GM06990 (cell line): Measurements from ENCODE around the gene KDM6B.

Experiments used
- DNase-seq: peaks from one replicate; pipeline ENCODE4 v3.0.0-alpha.2; 2011; ENCODE audit not compliant: insufficient read length; ENCODE audit errors: extremely low read depth
- H3K27me3 ChIP-seq: replicated peaks from 2 replicates; pipeline ENCODE4 v1.6.0; 2011; ENCODE audit warnings: low read length; ENCODE audit not compliant: control insufficient read depth, insufficient read depth
- H3K36me3 ChIP-seq: 2 replicates; pipeline ENCODE4 v1.5.1; 2011; ENCODE audit warnings: low read length; ENCODE audit not compliant: control insufficient read depth, insufficient read depth
- H3K4me3 ChIP-seq: replicated peaks from 2 replicates; pipeline ENCODE4 v1.5.1; 2011; ENCODE audit warnings: low read depth, mild to moderate bottlenecking, control low read depth, low read length
- TF ChIP-seq, protein P1 (sequence below): IDR thresholded peaks from 2 replicates; pipeline ENCODE4 v1.5.1; 2011; ENCODE audit warnings: low read length, control low read depth, mild to moderate bottlenecking, inconsistent platforms; ENCODE audit not compliant: insufficient read depth, poor library complexity, severe bottlenecking

The KDM6B gene

DNA sequence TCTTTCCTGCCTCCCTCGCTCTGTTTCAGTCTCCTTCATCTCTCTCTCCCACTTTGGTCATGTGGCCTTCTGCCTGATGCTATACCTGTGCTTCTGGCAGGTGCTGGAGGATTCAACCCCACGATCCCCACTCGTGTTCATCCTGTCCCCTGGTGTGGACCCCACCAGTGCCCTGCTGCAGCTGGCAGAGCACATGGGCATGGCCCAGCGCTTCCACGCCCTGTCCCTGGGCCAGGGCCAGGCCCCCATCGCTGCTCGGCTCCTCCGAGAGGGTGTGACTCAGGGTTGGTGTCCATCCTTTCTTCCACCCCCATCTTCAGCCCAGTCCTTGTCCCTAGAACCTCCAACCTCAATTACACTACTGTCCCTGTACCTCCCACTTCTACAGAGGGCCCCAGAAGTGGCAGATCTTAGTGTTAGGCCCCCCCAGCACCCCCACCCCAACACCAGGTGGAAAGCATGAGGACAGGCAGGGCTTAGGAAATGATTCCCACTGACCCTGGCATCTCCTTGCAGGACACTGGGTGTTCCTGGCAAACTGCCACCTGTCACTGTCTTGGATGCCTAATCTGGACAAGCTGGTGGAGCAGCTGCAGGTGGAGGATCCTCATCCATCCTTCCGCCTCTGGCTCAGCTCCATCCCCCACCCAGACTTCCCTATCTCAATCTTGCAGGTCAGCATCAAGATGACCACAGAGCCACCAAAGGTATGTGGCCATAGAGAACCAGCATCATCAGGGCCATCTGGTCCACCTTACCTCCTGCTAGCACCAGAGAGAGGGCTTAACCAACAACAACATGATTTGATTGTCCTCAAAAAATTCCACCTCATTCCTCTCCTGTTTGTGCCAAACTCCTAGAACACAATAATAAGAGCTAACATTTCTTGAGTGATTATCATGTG is 9.7 kb upstream of the KDM6B start:
- TF ChIP-seq, protein P1, sequence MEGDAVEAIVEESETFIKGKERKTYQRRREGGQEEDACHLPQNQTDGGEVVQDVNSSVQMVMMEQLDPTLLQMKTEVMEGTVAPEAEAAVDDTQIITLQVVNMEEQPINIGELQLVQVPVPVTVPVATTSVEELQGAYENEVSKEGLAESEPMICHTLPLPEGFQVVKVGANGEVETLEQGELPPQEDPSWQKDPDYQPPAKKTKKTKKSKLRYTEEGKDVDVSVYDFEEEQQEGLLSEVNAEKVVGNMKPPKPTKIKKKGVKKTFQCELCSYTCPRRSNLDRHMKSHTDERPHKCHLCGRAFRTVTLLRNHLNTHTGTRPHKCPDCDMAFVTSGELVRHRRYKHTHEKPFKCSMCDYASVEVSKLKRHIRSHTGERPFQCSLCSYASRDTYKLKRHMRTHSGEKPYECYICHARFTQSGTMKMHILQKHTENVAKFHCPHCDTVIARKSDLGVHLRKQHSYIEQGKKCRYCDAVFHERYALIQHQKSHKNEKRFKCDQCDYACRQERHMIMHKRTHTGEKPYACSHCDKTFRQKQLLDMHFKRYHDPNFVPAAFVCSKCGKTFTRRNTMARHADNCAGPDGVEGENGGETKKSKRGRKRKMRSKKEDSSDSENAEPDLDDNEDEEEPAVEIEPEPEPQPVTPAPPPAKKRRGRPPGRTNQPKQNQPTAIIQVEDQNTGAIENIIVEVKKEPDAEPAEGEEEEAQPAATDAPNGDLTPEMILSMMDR = no peak
- H3K27me3 ChIP-seq = no peaks in the 10 kb centered on the region; the same call in 1 of the 2 replicates
- DNase-seq = no peak
- H3K36me3 ChIP-seq = no peaks in the 10 kb centered on the region
- no peak overlapping the region for H3K4me3 ChIP-seq

DNA sequence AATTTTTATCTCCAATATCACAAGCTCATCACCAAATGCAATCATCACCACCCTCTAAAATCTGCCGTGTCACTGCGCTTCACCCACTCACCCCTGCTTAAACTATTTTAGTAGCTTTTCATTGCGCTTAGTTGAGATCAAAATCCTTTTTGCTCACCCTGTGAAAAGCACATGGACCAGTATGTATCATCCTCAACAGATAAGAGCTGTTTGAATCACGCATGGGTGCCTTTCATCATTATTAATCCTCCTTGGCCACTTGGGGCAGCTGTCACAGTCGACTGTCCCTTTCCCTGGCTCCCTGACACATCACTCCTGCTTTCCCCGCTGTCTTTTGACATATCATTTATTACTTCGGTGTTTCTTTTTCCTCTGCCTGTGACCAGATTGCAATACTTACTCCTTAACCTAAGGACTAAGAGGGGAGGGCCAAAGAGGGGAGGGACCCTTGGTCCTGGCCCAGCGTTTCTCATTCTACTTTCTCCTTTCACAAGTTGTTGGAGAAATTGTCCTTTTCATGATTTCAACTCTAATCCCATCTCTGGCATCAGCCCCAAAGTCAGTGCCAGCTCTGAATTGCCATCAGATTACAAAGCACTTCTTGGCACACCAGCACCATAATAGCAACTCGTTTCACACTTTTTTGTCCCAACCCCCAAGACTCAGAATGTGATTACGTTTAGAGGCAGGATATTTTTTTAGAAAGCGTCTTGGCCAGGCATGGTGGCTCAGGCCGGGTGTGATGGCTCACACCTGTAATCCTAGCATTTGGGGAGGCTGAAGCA is 8.6 kb upstream of the KDM6B start:
- peaks cover 2% of the 10 kb centered on the region for H3K27me3 ChIP-seq
- TF ChIP-seq, protein P1 = no peak
- no peak for DNase-seq
- H3K4me3 ChIP-seq = no peak overlapping the region
- no peaks in the 10 kb centered on the region for H3K36me3 ChIP-seq

DNA sequence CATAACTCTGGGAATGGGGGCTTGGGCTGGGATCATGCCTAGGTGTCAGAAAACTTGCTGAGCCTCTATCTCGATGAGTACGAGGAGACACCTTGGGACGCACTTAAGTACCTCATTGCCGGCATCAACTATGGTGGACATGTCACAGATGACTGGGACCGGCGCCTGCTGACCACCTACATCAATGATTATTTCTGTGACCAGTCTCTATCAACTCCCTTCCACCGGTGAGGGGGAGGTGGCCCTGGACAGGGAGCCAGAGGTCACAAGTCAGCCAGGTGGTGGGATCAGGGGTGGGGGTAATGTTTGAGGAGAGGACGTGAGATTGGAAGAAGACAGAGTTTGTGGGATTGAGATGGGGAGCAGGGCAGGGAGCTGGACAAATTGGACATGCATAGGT is 3.4 kb upstream of the KDM6B start:
- DNase-seq = no peak
- TF ChIP-seq, protein P1 = no peak
- Histone ChIP-seq H3K36me3 (no peaks in the 10 kb centered on the region), H3K4me3 (no peak overlapping the region), H3K27me3 (peaks cover 2% of the 10 kb centered on the region)

DNA sequence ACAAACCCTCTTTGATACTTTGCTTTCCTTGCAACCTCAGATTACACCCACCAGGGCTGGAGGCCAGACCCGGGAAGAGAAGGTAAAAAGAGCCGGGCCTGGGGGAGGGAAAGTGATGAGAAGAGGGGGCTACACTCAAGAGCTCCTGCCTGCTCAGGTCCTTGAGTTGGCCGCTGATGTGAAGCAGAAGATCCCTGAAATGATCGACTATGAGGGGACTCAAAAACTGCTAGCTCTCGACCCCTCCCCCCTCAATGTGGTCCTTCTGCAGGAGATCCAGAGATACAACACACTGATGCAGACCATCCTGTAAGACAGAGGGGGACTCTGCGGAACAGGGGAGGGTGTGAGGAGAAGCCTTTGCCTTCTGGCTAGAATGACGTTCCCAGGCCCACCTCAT is 2.8 kb upstream of the KDM6B start:
- no peak for DNase-seq
- no peak overlapping the region for H3K4me3 ChIP-seq
- H3K36me3 ChIP-seq = no peaks in the 10 kb centered on the region
- peaks cover 2% of the 10 kb centered on the region for H3K27me3 ChIP-seq
- TF ChIP-seq, protein P1 = no peak

DNA sequence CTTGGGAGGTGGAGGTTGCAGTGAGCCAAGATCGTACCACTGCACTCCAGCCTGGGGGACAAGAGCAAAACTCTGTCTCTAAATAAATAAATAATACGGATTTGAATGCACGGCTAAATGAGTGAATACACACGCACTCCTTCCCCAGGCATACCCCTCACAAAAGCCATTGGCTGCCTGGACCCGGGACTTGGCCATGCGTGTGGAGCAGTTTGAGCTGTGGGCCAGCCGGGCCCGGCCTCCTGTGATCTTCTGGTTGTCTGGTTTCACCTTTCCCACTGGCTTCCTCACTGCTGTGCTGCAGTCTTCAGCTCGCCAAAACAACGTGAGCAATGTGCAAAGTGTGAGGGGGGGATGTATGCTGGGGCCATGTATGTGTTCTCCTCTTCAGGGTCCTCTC is 1.6 kb upstream of the KDM6B start:
- no peaks in the 10 kb centered on the region for H3K36me3 ChIP-seq
- TF ChIP-seq, protein P1 = no peak
- H3K27me3 ChIP-seq = peaks cover 2% of the 10 kb centered on the region
- no peak for DNase-seq
- no peak overlapping the region for H3K4me3 ChIP-seq
